Stimulated activated CD4-positive, alpha-beta T cell treated with anti-CD3 and anti-CD28 coated beads, Interleukin-4, amount 100 ng/mL, for 24 hours (primary cell): ENCODE measurements around the gene ANKRD23.
"Not testable (repeated sequence)": the region's sequence is repeated elsewhere in the genome, so short reads cannot be mapped to it uniquely, and the experiment has no call there.

Source experiments
- DNase-seq: peaks from one replicate; pipeline ENCODE4 v3.0.0-alpha.2; 2020

ANKRD23 gene

GRCh38 chr2:96843538-96844268 is at the start of gene ANKRD23:
Gene ANKRD23 (minus strand): TSS chr2:96844021. CDS start chr2:96843992, 29 bp downstream.
- no peak for DNase-seq

- DNase-seq: peak; percentile 21
Measured at GRCh38 chr2:96891591-96892333, 47.9 kb upstream of the ANKRD23 start.

DNA sequence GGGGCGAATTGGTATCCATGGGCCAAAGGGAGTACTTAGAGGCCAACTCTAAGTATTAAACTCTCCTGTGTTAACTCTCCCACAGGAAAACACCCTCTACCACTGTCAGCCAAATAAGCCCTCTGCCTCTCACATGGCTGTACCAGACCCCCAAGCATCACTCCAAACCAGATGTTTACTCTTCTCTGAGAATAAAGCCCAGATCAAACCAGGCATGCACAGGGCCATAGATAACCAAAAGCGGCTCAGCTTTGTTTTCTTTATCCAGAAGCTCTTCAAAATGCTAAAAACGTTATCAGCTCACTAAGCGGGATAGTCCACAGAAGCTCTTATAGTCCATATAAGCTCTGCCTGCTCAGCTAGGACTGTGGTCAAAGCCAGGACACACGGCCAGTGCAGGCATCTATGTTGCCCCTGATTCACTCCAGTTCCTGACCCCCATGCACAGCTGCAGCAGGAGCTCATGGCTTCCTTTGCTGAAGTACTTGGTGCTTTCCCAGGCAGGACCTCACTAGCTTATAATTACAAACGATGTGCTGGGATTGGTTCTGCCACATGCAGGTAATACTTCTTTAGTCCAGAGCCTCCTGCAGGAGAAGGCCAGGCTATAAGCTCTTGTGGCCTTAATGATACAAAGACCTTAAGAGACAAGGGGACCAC is 47.0 kb upstream of the ANKRD23 start:
- no peak for DNase-seq

DNA sequence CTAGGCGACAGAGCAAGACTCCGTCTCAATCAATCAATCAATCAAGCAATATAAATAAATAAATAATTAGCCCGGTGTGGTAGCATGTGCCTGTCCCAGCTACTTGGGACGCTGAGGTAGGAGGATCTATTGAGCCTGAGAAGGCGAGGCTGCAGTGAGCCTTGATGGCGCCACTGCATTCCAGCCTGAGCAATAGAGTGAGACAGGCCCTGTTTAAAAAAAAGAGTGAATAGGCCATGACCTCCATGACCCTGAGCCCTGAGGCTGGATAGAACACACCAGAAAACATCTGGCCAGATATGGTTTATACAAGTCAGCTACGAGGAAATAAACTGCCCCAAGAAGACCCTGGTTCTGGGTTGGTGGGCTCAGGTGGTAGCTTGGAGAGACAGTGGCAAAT is 46.4 kb upstream of the ANKRD23 start:
- no peak for DNase-seq

DNA sequence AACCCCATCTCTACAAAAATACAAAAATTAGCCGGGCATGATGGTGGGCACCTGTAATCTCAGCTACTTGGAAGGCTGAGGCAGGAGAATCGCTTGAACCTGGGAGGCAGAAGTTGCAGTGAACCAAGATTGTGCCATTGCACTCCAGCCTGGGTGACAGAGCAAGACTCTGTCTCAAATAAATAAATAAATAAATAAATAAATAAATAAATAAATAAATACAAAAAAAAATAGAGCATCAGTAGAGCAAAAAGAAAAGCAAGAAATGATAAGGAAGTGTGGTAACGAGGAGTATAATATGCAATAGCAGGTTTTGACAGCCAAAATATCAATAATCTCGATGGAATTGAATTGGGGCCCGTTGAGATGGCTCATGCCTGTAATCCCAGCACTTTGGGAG is 45.7 kb upstream of the ANKRD23 start:
- DNase-seq: not testable (repeated sequence)

GRCh38 chr2:96888072-96889011 is 44.5 kb upstream of the ANKRD23 start:
- DNase-seq: no peak

GRCh38 chr2:96887493-96888012 is 43.7 kb upstream of the ANKRD23 start:
- DNase-seq: no peak

GRCh38 chr2:96885432-96886347 is 41.9 kb upstream of the ANKRD23 start:
- no peak for DNase-seq

DNA sequence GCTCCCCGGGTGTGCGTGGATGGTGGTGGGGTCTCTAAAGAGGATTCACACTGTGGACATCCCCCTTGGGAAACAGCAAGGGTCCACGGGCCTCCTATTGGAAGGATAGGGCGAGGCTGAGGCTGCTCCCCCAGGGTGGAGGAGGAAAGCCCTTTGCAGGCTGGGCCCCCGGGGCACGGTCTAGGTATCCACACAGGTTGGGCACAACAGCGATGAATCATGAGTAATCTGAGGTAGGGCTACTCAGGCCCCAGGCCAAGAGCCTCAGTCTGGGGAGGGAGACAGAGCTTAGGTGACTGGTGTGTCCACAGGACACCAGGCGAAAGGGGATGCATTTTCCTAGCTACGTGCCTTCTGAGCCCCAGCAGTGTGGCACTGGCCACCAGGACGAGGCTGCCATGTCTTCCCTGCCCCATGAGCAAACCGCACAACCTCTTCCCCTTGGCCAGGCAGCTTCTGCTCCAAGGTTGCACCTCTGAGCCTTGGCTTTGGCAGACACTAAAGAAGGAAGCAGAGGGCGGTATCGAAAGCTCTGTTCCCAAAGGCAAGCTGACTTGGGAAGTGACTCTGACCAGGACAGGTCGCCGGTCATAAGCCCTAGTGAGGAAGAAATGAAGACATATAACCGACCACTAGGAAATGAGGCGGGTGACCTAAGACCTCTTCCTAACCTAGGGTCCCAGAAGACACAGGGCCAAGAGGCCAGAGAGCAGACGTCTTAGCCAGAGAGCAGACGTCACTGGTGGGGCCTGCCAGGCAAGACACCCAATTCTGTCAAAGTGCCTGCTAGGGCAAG is 40.7 kb upstream of the ANKRD23 start:
- DNase-seq: no peak

DNA sequence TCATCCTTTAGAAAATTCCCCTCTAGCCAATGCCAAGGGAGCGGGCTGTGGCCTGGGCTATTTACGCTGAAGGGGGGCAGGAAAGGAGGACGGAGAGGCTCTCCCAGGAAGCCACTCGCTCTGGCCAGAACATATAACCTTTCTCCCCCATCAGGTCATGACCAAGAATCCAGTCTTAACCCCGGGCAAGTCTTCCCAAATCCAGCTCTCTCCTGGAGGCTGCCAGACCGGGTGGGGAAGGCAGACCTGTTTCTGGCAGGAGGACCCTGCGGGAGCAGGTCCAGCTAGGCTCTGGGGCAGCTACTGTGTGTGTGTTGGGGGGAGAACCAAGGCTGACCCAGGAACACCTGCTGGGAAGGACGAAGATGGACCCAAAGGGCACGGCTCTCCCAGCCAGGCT is 39.5 kb upstream of the ANKRD23 start:
- no peak for DNase-seq

DNA sequence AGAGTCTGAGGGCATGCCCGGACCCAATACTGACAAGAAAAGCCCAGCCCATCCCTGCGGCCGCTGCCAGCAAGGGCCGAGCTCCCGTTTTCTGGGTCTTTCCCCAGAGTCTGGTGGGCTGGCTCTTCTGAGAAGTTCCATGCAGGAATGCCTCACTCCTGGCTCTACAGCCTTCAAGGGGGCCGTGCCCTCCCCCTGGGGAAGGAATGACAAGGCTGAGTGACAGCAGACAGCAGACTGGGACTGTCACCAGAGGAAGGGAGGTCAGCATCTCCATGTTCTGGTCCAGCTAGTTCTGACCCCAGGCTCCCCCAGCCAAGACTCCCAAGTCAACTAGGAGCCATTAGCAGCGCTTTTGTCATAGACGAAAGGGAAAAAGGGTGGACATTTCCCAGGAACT is 39.1 kb upstream of the ANKRD23 start:
- DNase-seq: no peak

DNA sequence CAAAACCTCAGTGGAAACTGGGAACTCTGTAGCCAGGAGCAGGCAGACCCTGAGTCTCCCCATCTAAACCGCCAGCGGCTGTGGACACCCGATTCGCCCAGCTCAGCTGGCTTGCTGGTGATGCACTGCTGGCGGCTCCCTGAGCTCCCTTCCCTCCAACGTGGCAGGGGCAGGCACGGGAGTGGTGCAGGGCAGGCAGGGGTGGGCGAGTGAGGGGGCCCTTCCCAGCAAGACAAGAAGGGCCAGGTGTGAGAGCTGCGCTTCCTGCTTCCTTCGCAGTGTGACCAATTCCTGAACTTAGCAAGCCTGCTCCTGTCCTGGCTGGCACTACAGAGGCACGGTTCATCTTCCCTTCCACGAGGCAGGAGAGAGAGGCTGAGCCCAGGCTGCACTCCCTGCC is 38.4 kb upstream of the ANKRD23 start:
- no peak for DNase-seq

- no peak for DNase-seq
Measured at GRCh38 chr2:96881349-96882195, 37.8 kb upstream of the ANKRD23 start.

GRCh38 chr2:96880891-96881273 is 37.1 kb upstream of the ANKRD23 start:
- no peak for DNase-seq

DNA sequence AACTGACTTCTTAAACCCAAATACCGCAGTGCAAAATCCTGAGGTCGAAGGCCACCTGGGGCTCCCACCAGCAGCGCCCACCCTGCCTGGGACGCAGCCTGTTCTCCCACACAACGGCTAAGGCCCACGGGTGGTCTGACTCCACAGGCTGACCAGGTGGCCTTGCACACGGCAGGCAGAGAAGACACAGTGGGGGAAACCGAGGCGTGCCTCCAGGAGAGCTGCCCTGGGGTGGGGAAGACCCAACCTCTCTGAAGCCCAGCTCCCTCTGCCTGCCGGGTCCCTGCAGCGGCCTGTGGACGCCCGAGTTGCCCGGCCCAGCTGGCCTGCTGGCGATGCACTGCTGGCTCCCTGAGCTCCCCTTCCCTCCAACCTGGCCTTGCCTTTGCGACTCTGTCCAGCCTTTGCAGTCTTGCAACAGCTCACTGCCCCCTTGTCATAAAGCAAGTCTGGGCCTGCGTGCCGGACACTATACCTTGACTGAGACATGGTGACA is 35.8 kb upstream of the ANKRD23 start:
- DNase-seq: no peak

DNA sequence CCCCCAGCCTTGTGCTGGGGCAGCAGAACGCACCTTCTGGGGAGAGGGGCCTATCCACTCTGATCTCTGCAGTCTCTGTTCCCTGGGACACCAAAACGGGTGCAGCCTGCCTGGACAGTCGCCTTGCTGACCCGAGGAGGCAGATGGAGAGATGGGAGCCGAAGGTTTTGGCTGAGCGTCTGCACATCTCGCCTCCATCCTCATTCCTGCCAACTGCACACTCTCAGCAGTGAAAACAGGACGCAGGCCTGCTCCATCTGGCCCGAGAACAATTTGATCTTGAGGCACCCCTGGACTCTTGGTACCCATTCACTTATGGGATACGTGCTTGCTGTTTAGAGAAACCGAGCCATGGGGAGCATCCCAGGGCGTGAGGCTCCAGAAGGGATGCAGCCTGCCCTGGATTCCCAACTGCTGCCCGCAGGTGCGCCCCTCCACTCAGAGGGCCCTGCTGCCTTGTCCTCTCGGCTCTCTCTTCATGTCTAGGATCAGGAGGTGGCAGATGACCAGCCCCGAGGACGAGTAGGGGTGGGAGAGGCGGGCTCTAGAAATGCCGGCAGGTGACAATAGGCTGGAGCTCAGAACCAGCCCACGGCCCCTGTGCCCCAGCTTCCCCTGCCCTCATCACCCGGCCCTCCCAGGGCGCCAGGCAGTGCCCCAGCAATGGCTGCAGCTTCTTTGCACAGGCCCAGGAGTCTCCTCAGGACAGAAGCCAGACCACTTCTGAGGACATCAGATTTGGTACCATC is 35.1 kb upstream of the ANKRD23 start:
- DNase-seq: no peak

DNA sequence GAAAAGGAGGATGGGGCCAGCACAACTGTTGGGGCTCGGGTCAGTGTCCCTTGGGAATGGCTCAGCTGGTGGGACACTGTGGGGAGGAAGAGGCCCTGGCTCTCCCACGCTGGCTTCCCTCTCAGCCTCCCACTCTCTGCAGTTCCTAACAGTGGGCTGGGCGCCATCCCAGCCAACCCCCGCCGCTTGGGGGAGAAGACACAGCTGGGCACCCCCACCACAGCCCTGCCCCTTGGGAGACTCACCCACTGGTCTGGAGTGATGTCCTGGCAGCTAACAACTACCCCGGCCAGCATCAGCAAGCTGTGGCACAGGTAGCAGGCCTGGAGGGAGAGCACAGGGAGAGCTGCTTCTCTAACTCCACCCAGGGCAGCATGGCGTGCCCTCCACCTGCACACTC is 34.4 kb upstream of the ANKRD23 start:
- DNase-seq: no peak

DNA sequence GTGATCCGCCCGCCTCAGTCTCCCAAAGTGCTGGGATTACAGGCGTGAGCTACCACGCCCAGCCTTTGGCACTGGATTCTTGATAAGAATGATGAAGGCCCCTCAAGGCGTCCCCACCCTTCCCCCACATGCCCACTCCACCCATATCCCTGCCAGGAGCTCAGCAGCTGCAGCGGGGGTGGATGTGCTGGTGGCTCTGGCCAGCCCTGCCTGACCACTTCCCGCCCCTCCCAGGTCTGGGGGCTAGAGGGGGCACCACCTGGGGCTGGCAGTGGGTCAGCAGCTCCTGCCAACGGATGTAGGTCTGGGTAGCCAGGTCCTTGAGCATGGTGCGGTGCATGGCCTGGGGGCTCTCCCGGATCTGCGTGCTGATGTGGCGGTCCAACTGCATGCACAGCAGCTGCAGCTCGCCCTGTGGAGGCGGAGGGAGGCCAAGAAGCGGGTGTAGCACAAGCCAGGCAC is 33.8 kb upstream of the ANKRD23 start:
- DNase-seq: no peak

GRCh38 chr2:96877042-96877451 is 33.2 kb upstream of the ANKRD23 start:
- DNase-seq: no peak
